ACC112 (cell line): Measurements from ENCODE around the gene DECR2.
A peak's percentile ranks its signal among the peaks of the same experiment; 100 is the strongest.

ENCODE experiments used
- H2AFZ ChIP-seq: fragments of 200-600 bp; sonication (generic); one replicate; pipeline ENCODE4 v1.6.0; 2017; ENCODE audit warnings: antibody characterized with exemption, low read length; ENCODE audit not compliant: unreplicated experiment
- H3K27ac ChIP-seq: fragments of 200-600 bp; sonication (generic); 2 replicates; pipeline ENCODE4 v1.5.1; 2014; ENCODE audit warnings: low read depth, mild to moderate bottlenecking, antibody characterized with exemption, low read length, moderate library complexity
- H3K27me3 ChIP-seq: fragments of 200-600 bp; sonication (generic); 2 replicates; pipeline ENCODE4 v1.6.1; 2014; ENCODE audit warnings: mild to moderate bottlenecking, antibody characterized with exemption, low read length, moderate library complexity, mixed read lengths; ENCODE audit not compliant: insufficient read depth
- H3K36me3 ChIP-seq: fragments of 200-600 bp; sonication (generic); 2 replicates; pipeline ENCODE4 v1.6.1; 2016; ENCODE audit warnings: mild to moderate bottlenecking, antibody characterized with exemption, low read length, moderate library complexity, mixed read lengths; ENCODE audit not compliant: insufficient read depth
- H3K4me1 ChIP-seq: fragments of 200-600 bp; sonication (generic); one replicate; pipeline ENCODE4 v1.6.1; 2016; ENCODE audit warnings: low read length, mixed read lengths; ENCODE audit not compliant: insufficient read depth, unreplicated experiment, control insufficient read depth
- H3K4me3 ChIP-seq: fragments of 200-600 bp; sonication (generic); 2 replicates; pipeline ENCODE4 v1.5.1; 2014; ENCODE audit warnings: mild to moderate bottlenecking, low read depth, low read length
- H3K79me2 ChIP-seq: fragments of 200-600 bp; sonication (generic); one replicate; pipeline ENCODE4 v1.6.0; 2016; ENCODE audit warnings: low read length; ENCODE audit not compliant: control insufficient read depth, unreplicated experiment, insufficient read depth

The DECR2 gene

DNA sequence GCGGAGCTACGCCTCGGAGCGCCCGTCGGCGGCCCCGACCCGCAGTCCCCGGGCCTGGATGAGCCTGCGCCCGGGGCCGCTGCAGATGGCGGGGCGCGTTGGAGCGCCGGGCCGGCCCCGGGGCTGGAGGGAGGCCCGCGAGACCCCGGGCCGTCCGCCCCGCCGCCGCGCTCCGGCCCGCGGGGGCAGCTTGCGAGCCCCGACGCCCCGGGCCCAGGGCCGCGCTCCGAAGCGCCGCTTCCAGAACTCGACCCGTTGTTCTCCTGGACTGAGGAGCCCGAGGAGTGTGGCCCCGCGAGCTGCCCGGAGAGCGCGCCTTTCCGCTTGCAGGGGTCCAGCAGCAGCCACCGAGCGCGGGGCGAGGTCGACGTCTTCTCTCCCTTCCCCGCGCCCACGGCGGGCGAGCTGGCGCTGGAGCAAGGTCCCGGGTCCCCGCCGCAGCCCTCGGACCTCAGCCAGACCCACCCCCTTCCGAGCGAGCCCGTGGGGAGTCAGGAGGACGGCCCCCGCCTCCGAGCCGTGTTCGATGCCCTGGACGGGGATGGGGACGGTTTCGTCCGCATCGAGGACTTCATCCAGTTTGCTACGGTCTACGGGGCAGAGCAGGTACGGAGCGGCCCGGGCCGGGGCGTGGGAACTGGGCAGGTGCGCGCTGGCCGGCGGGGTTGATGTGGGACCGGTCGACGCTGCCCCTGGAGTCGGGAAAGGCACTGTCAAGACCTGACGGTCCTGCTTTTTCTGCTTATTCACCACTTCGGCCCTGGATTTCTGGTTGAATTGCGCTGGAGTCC lies 24.6 kb downstream of the DECR2 start:
- Histone ChIP-seq H2AFZ (no peak overlapping the region), H3K4me3 (peak overlapping the region; percentile 91), H3K4me1 (peaks cover 30% of the 10 kb centered on the region), H3K27me3 (no peaks in the 10 kb centered on the region), H3K79me2 (peaks cover 45% of the 10 kb centered on the region), H3K27ac (no peak overlapping the region), H3K36me3 (no peaks in the 10 kb centered on the region)

DNA sequence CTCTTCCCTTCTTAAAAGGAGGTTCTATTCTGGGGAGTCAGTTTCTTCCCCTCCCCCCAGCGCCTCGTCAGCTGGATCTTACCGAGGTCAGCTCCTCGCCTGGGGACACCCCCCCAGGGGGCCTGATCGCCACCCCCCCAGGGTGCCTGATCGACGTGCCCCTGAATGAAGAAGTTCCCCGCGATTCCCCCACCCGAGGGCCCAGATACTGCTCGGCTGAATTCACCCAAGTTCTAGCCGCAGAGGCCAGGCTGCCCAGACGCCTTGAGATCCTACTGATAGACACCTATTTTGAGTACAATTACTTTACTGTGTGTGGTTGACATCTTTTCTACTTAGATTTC lies 25.2 kb downstream of the DECR2 start:
- Histone ChIP-seq H3K27ac (no peak overlapping the region), H3K27me3 (no peaks in the 10 kb centered on the region), H2AFZ (no peak overlapping the region), H3K79me2 (peaks cover 45% of the 10 kb centered on the region), H3K4me1 (peaks cover 30% of the 10 kb centered on the region), H3K36me3 (no peaks in the 10 kb centered on the region), H3K4me3 (peak overlapping the region; percentile 91)

DNA sequence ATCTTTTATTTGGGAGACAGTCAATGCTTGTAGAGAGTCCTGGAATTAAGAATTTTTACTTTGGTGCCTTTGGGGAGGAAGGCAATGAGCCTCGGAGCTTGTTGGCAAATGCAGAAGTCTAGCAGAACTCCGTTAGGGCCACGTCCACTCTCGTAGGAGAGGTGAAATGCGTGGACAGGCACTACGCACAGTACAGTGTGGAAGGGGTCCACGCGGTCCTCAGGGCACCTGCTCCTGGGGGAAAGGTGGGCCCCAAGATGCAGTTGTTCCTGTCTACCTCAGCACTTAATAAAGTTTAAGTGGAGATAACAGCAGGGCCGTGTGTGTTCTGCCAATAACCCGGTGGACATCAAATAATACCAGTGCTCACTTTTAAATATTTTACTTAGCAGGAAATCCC lies 25.6 kb downstream of the DECR2 start:
- Histone ChIP-seq H3K27me3 (no peaks in the 10 kb centered on the region), H3K4me3 (peak overlapping the region; percentile 91), H2AFZ (no peak overlapping the region), H3K79me2 (peaks cover 45% of the 10 kb centered on the region), H3K36me3 (no peaks in the 10 kb centered on the region), H3K4me1 (peaks cover 30% of the 10 kb centered on the region), H3K27ac (no peak overlapping the region)

DNA sequence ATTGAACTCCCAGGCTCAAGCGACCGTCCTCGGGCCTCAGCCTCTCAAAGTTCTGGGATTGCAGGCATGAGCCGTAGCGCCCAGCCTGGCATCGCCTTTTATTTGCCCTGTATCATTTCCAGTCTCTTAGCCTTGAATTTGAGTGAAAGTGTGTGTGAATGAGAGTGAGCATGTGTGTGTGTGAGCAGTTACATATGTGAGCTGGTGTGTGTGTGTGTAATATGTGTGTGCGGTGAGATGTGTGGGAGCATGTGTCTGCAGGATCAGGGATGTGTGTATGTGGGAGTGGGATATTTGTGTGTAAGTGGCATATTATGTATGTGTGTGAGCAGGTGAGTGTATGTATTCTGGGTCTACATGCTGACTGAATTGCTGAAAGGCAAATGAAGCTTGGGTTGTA lies 29.2 kb downstream of the DECR2 start:
- H3K27me3 ChIP-seq = no peaks in the 10 kb centered on the region
- no peak overlapping the region for H3K27ac ChIP-seq
- peaks cover 18% of the 10 kb centered on the region for H3K4me1 ChIP-seq
- no peak overlapping the region for H2AFZ ChIP-seq
- H3K36me3 ChIP-seq = no peaks in the 10 kb centered on the region
- no peak overlapping the region for H3K4me3 ChIP-seq
- H3K79me2 ChIP-seq = peaks cover 45% of the 10 kb centered on the region

DNA sequence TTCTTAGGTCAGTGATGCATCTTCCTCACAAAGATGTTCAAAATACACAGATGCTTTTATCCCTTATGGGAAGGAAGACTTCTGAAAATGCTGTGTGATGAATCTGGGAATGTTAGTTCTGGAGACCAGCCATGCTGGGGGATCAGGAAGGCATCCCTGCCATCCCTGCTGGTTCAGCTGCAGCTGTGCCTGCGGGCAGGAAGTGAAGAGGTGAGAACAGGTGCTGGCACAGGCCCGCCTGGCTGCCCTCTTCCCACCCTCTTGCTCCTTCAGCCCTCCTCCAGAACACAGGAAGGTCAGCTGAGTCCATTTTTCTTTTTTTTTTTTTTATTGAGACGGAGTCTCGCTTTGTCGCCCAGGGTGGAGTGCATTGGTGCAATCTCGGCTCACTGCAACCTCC lies 38.9 kb downstream of the DECR2 start:
- Histone ChIP-seq H3K27me3 (no peaks in the 10 kb centered on the region), H3K4me1 (peaks cover 11% of the 10 kb centered on the region), H3K36me3 (no peaks in the 10 kb centered on the region), H3K79me2 (peaks cover 36% of the 10 kb centered on the region), H3K4me3 (no peak overlapping the region), H2AFZ (no peak overlapping the region), H3K27ac (no peak overlapping the region)

DNA sequence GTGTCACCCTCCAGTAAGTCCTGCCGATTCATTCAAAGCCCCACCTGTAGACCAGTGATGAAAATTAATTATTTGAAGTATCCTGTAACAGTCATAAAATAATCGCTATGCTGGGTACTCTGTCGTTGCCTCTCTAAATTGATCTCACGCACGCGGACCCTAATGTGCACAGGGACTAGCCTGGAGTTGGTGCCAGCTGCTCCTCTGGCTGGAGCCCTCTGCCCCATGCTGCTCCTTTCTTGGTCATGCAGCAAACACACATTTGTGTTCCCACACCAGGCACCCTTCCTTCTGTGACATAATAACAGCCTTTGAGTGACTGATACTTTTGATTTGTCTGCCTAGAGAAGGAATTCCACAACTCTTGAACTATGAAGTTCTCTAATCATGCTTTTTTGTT lies 39.8 kb downstream of the DECR2 start:
- Histone ChIP-seq H2AFZ (no peak overlapping the region), H3K27me3 (no peaks in the 10 kb centered on the region), H3K36me3 (no peaks in the 10 kb centered on the region), H3K4me1 (peaks cover 3% of the 10 kb centered on the region), H3K27ac (no peak overlapping the region), H3K79me2 (peaks cover 35% of the 10 kb centered on the region), H3K4me3 (no peak overlapping the region)

DNA sequence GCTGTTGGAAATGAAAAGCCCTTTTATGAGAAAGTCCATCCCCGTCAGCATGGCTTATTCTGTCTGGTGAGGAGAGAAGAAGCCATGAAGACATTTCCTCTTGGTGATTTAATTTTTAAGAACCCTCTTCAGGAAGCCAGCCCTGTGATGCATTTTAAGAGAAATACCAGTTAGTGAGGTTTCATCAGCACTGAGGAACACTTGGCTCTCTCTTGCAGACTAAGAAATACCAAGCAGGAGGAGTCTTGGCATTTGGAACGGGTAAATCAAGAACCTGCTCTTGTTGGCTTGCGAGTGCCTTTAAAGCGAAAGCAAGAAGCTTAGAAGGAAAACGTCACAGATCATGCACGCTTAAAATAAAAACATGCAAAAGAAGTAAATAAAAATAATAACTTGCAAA lies 41.3 kb downstream of the DECR2 start:
- no peaks in the 10 kb centered on the region for H3K4me1 ChIP-seq

DNA sequence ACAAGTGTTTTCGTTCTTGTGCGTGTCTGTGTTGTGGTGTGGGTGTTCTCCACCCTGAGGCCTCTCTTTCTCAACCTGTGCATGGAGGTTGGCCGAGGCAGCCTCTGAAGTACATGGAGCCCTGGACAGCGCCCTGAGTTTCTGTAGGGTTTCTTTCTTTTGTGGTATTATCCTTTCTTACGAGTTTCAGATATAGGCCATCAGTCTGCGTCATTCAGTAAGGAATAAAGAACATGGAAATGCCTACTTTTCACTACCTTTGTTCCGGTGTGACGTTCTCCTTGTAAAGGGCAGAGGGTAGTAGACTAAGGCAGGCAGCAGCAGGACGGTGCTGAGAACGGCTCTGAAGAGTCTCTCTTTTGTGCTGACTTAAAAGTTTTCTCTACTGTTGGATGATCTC lies 42.3 kb downstream of the DECR2 start:
- H3K79me2 ChIP-seq = peaks cover 29% of the 10 kb centered on the region
- H3K27ac ChIP-seq = no peak overlapping the region
- H3K36me3 ChIP-seq = no peaks in the 10 kb centered on the region
- H3K4me3 ChIP-seq = no peak overlapping the region
- H2AFZ ChIP-seq = no peak overlapping the region
- H3K27me3 ChIP-seq = no peaks in the 10 kb centered on the region
- H3K4me1 ChIP-seq = no peaks in the 10 kb centered on the region

More for the DNA sequence above, 41.3 kb downstream of the DECR2 start:
- H3K79me2 ChIP-seq = peaks cover 31% of the 10 kb centered on the region
- no peaks in the 10 kb centered on the region for H3K36me3 ChIP-seq
- no peak overlapping the region for H3K4me3 ChIP-seq
- no peaks in the 10 kb centered on the region for H3K27me3 ChIP-seq
- no peak overlapping the region for H2AFZ ChIP-seq
- no peak overlapping the region for H3K27ac ChIP-seq

DNA sequence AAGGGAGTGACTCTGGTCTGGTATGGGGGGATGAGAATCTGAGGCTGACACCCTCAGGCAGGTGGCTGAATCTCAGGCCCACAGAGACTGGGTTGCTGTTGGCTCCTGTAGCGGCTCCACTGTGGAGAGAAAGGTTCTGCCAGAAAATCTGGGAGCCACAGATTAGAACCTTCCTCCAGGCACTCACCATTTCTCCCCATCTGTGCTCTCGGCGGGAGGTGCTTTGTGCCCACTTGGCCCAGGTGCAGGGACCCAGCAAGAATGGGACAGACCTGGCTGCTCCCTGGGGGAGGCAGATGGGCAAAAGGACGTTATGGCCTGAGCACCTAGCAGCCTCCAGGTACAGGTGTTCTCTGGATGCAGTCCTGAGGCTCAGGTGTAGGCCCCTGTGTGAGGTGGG lies 43.9 kb downstream of the DECR2 start:
- Histone ChIP-seq H3K27ac (no peak overlapping the region), H2AFZ (no peak overlapping the region), H3K4me1 (no peaks in the 10 kb centered on the region), H3K27me3 (no peaks in the 10 kb centered on the region), H3K79me2 (peaks cover 32% of the 10 kb centered on the region), H3K36me3 (no peaks in the 10 kb centered on the region), H3K4me3 (no peak overlapping the region)

DNA sequence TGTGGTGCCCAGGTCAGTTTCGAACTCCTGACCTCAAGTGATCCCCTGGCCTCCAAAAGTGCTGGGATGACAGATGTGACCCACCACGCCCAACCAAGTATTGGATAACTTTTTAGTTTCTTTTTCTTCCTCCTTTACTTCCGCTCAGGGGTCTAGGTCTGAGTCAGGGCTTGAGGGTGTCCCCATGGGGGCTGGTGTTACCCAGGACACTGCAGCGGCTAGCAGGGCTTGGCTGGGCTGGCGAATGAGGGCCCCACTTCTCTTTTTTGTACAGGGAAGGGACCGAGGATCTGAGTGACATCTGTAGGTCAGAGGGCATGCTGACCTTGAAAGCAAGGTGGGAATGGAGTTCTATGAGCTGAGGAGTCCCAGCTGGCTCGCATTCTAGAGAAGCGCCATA lies 48.7 kb downstream of the DECR2 start:
- no peak overlapping the region for H2AFZ ChIP-seq
- peaks cover 5% of the 10 kb centered on the region for H3K79me2 ChIP-seq
- no peak overlapping the region for H3K27ac ChIP-seq
- H3K36me3 ChIP-seq = no peaks in the 10 kb centered on the region
- no peaks in the 10 kb centered on the region for H3K27me3 ChIP-seq
- no peak overlapping the region for H3K4me3 ChIP-seq
- no peaks in the 10 kb centered on the region for H3K4me1 ChIP-seq

DNA sequence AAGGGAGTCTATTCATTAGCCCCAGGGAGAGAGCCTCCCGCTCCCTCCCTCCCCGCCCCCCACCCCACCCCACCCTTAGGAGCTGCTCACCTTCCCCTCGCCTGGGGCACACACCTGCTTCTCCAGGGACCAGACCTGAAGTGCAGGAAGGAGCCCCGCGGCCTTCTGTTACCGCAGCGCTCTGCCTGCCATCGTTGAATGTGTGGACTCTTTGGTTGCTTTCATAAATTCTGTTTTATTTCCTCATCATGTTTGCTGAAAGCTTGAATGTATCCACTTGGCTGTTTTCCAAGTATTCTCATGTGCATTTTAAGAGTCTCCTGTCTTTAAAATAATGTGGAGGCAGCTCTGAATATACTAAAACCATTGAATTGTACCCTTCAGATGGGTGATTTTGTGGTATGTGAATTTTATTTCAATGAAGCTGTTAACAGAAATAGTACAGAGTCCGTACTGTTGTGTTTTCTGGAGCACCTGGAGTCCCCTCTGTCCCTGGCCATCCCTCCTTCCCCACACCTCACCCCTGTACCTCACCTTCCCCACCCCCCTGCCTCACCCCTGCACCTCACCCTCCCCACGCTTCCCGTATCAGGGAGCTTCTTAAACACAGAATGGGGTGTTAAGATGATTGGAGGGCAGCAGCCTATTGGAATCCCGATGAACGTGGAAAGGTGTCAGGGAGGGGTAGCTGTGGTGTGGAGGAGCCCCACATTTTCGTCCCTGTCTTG lies 49.3 kb downstream of the DECR2 start:
- H3K27ac ChIP-seq = no peak overlapping the region

More for the DNA sequence above, 49.3 kb downstream of the DECR2 start:
- Histone ChIP-seq H3K4me1 (no peaks in the 10 kb centered on the region), H3K27me3 (no peaks in the 10 kb centered on the region), H2AFZ (no peak overlapping the region), H3K4me3 (no peak overlapping the region), H3K36me3 (no peaks in the 10 kb centered on the region), H3K79me2 (peaks cover 5% of the 10 kb centered on the region)
